Lung (tissue), 12 donors: ENCODE results near the gene AKR1C2. TPM values are rescaled to one million over a fixed set of nuclear protein-coding genes. Genes with fewer than 3 reads are reported as not detected.
"Not testable (repeated sequence)": the region's sequence is repeated elsewhere in the genome, so short reads cannot be mapped to it uniquely, and the experiment has no call there.

ENCODE experiments used
- ATAC-seq: fragments of 200-7000 bp; cut with Tn5 transposase; one replicate; pipeline ENCODE4 v1.9.1; 2020; ENCODE audit warnings: moderate number of reproducible peaks; ENCODE audit not compliant: insufficient read depth, low FRiP score
- DNase-seq, 3 donors: peaks; one replicate each; pipeline ENCODE4 v3.0.0-alpha.2; 2013 to 2017
- H3K27ac ChIP-seq, 2 donors: one replicate each; pipeline ENCODE4 v1.5.1; 2013; ENCODE audit warnings: mild to moderate bottlenecking in 2 of 2, moderate library complexity in 2 of 2, control low read depth in 1 of 2, inconsistent platforms in 1 of 2, low read depth in 1 of 2, low read length in 1 of 2
- H3K27me3 ChIP-seq, 3 donors: one replicate each; pipeline ENCODE4 v1.5.1; 2013; ENCODE audit warnings: low read length in 2 of 3; ENCODE audit not compliant: control insufficient read depth in 3 of 3, insufficient read depth in 3 of 3
- H3K36me3 ChIP-seq, 4 donors: one replicate each; pipeline ENCODE4 v1.5.1; 2013; ENCODE audit warnings: low read length in 4 of 4, mild to moderate bottlenecking in 1 of 4, moderate library complexity in 1 of 4; ENCODE audit not compliant: control insufficient read depth in 4 of 4, insufficient read depth in 4 of 4
- H3K4me1 ChIP-seq, 5 donors: one replicate each; pipeline ENCODE4 v1.5.1; 2013; ENCODE audit warnings: low read length in 5 of 5, mild to moderate bottlenecking in 2 of 5, moderate library complexity in 1 of 5; ENCODE audit not compliant: control insufficient read depth in 5 of 5, insufficient read depth in 5 of 5
- H3K4me3 ChIP-seq: one replicate; pipeline ENCODE4 v1.5.1; 2013; ENCODE audit warnings: mild to moderate bottlenecking, control low read depth, moderate library complexity
- H3K9ac ChIP-seq, 2 donors: one replicate each; pipeline ENCODE4 v1.5.1; 2013; ENCODE audit warnings: low read length in 2 of 2, control low read depth in 1 of 2; ENCODE audit not compliant: insufficient read depth in 1 of 2
- H3K9me3 ChIP-seq, 4 donors: one replicate each; pipeline ENCODE4 v1.5.1; 2013; ENCODE audit warnings: low read length in 3 of 4, mild to moderate bottlenecking in 1 of 4, moderate library complexity in 1 of 4; ENCODE audit not compliant: control insufficient read depth in 4 of 4, insufficient read depth in 3 of 4
- CTCF ChIP-seq: IDR thresholded peaks from 2 replicates; pipeline ENCODE4 v1.5.1; 2012; ENCODE audit warnings: mild to moderate bottlenecking; ENCODE audit errors: control extremely low read depth, extremely low read depth
- WGBS, 2 donors: extraction: QIAGEN DNeasy Blood & Tissue Kit; methylation state at CpG; one replicate each; pipeline ENCODE4 v1.1.7; 2013; 5-methylcytosine and 5-hydroxymethylcytosine counted together
- polyA plus RNA-seq, 2 donors: library from polyadenylated mRNA; stranded (reverse); fragments of 200-250 nt; gene quantifications; one replicate each; pipeline ENCODE4 v1.2.1, GENCODE V29; 2013
- total RNA-seq, 2 donors: library from RNA; depleted of rRNA in 1 of 2; stranded (reverse); fragments of >200 nt in 1 of 2; gene quantifications; one replicate each; pipeline ENCODE4 v1.2.1, GENCODE V29; 2014 to 2021
- donor health status: control.
- donor health status: control.
- donor health status: Bipolar disorder and iron deficiency.
- donor health status: healthy.
- donor health status: DM: yes; HTN: yes; CAD: no.

Gene AKR1C2
- total and polyA plus RNA-seq, 4 donors = 1.8 to 56.6 (median 27.4) TPM

GRCh38 chr10:5012595-5012994, 8.9 kb upstream of the AKR1C2 start:
- Histone ChIP-seq H3K27ac (no peak overlapping the region), H3K9ac (no peak overlapping the region), H3K4me3 (no peak overlapping the region), H3K9me3 (no peaks in the 10 kb centered on the region), H3K27me3 (no peaks in the 10 kb centered on the region), H3K4me1 (peaks cover 0 to 1% (median 0%) of the 10 kb centered on the region in 5 donors), H3K36me3 (no peaks in the 10 kb centered on the region)
- no peak for TF ChIP-seq CTCF
- WGBS, 2 donors = 69 to 84% methylated on average over 2 of the region's 2 CpGs
- DNase-seq (no peak), ATAC-seq (no peak)

- not testable (repeated sequence) for H3K27ac ChIP-seq, H3K36me3 ChIP-seq, H3K9ac ChIP-seq, DNase-seq, H3K27me3 ChIP-seq, H3K9me3 ChIP-seq, H3K4me3 ChIP-seq, H3K4me1 ChIP-seq, ATAC-seq
- 92 to 98% methylated on average over 2 of the region's 2 CpGs for WGBS, 2 donors
Observed at GRCh38 chr10:5011392-5011791, 7.7 kb upstream of the AKR1C2 start.

GRCh38 chr10:5010043-5010442, 6.4 kb upstream of the AKR1C2 start:
- not testable (repeated sequence) for ATAC-seq, DNase-seq, H3K4me1 ChIP-seq, H3K4me3 ChIP-seq, H3K27ac ChIP-seq, H3K9ac ChIP-seq, H3K27me3 ChIP-seq, H3K36me3 ChIP-seq, H3K9me3 ChIP-seq
- WGBS, 2 donors = 69 to 81% methylated on average over 5 to 6 of the region's 7 CpGs

GRCh38 chr10:5008857-5009548, 5.3 kb upstream of the AKR1C2 start:
- H3K9me3 ChIP-seq, H3K9ac ChIP-seq, H3K27ac ChIP-seq, H3K4me1 ChIP-seq, H3K36me3 ChIP-seq, ATAC-seq, DNase-seq, H3K27me3 ChIP-seq, H3K4me3 ChIP-seq: not testable (repeated sequence)
- 53 to 67% methylated on average over 4 of the region's 4 CpGs for WGBS, 2 donors

- not testable (repeated sequence) for H3K9me3 ChIP-seq, DNase-seq, ATAC-seq
Observed at GRCh38 chr10:5004501-5004900, 844 bp upstream of the AKR1C2 start.

GRCh38 chr10:5004030-5004385, 351 bp upstream of the AKR1C2 start:
- 0% methylated on average over 1 of the region's 1 CpG for WGBS, 2 donors
- not testable (repeated sequence) for H3K4me1 ChIP-seq, ATAC-seq, H3K27me3 ChIP-seq, H3K36me3 ChIP-seq, H3K27ac ChIP-seq, H3K9me3 ChIP-seq, H3K9ac ChIP-seq, DNase-seq, H3K4me3 ChIP-seq

More at GRCh38 chr10:5004501-5004900, 844 bp upstream of the AKR1C2 start:
- H3K36me3 ChIP-seq, H3K4me1 ChIP-seq, H3K9ac ChIP-seq, H3K27ac ChIP-seq, H3K4me3 ChIP-seq, H3K27me3 ChIP-seq: not testable (repeated sequence)
